HG03571 (cell line): ENCODE data around the gene HTRA2.

Experiments used
- ATAC-seq: cut with Tn5 transposase; IDR thresholded peaks from one replicate; pipeline ENCODE4 v1.9.1; 2021; ENCODE audit not compliant: unreplicated experiment

HTRA2 gene

GRCh38 chr2:74515271-74515980 lies 14.3 kb upstream of the HTRA2 start:
- no peak for ATAC-seq

- ATAC-seq = no peak
Observed at GRCh38 chr2:74515981-74516633, 13.6 kb upstream of the HTRA2 start.

GRCh38 chr2:74516650-74517049 lies 13.1 kb upstream of the HTRA2 start:
- no peak for ATAC-seq

GRCh38 chr2:74522516-74522915 lies 7.2 kb upstream of the HTRA2 start:
- no peak for ATAC-seq

- ATAC-seq = no peak
Observed at GRCh38 chr2:74524005-74524404, 5.7 kb upstream of the HTRA2 start.

- no peak for ATAC-seq
Observed at GRCh38 chr2:74524955-74525716, 4.6 kb upstream of the HTRA2 start.

GRCh38 chr2:74525717-74526648 lies 3.8 kb upstream of the HTRA2 start, which contains the start of gene DQX1:
TSS of gene DQX1 (minus strand) at chr2:74526231. CDS start at chr2:74525729, 502 bp downstream.
- ATAC-seq = no peak

- ATAC-seq = no peak
Observed at GRCh38 chr2:74526649-74527230, 3.0 kb upstream of the HTRA2 start.

GRCh38 chr2:74527741-74528140 lies 2.0 kb upstream of the HTRA2 start:
- no peak for ATAC-seq

GRCh38 chr2:74528600-74529356 lies 955 bp upstream of the HTRA2 start:
- ATAC-seq = peak; percentile 5

- ATAC-seq = peak; percentile 28
Observed at GRCh38 chr2:74530239-74531187, 780 bp downstream of the HTRA2 start.

GRCh38 chr2:74531666-74532065 lies 1.9 kb downstream of the HTRA2 start:
- ATAC-seq = no peak

- no peak for ATAC-seq
Observed at GRCh38 chr2:74532222-74532621, 2.5 kb downstream of the HTRA2 start.

- no peak for ATAC-seq
Observed at GRCh38 chr2:74533464-74533863, 3.7 kb downstream of the HTRA2 start.

- no peak for ATAC-seq
Observed at GRCh38 chr2:74534411-74534810, 4.7 kb downstream of the HTRA2 start.

GRCh38 chr2:74535440-74535965 lies 5.8 kb downstream of the HTRA2 start:
- no peak for ATAC-seq

- no peak for ATAC-seq
Observed at GRCh38 chr2:74536166-74536950, 6.6 kb downstream of the HTRA2 start.

GRCh38 chr2:74537140-74537539 lies 7.4 kb downstream of the HTRA2 start:
- ATAC-seq = no peak
